SK-N-SH treated with all-trans-retinoic acid at 6 μM for 48 hours (cell line): ENCODE results near the gene PKP4.

Experiments
- ARNTL ChIP-seq: fragments of 450-650 bp; formaldehyde crosslinking; IDR thresholded peaks from 2 replicates; pipeline ENCODE4 v1.5.0; 2020; ENCODE audit warnings: low read depth, mild to moderate bottlenecking, moderate library complexity, borderline replicate concordance
- CREB5 ChIP-seq: fragments of 250-450 bp; sonication (Bioruptor Pico); IDR thresholded peaks from 2 replicates; pipeline ENCODE4 v1.5.1; 2020; ENCODE audit warnings: low read depth, mild to moderate bottlenecking, moderate library complexity
- ISL1 ChIP-seq: fragments of 250-450 bp; sonication (Bioruptor Pico); IDR thresholded peaks from 2 replicates; pipeline ENCODE4 v2.1.2; 2022; ENCODE audit warnings: mild to moderate bottlenecking, moderate library complexity
- RARB ChIP-seq: fragments of 250-450 bp; sonication (Bioruptor Pico); IDR thresholded peaks from 2 replicates; pipeline ENCODE4 v1.8.0; 2021; ENCODE audit warnings: mild to moderate bottlenecking, moderate library complexity
- ZFP3 ChIP-seq: fragments of 250-450 bp; sonication (Bioruptor Pico); IDR thresholded peaks from 2 replicates; pipeline ENCODE4 v1.5.0; 2020; ENCODE audit warnings: mild to moderate bottlenecking, moderate library complexity
- ZNF70 ChIP-seq: fragments of 450-650 bp; formaldehyde crosslinking; IDR thresholded peaks from 2 replicates; pipeline ENCODE4 v1.5.0; 2020; ENCODE audit warnings: mild to moderate bottlenecking, moderate library complexity
- TF ChIP-seq, protein P1 (sequence below): fragments of 250-450 bp; sonication (Bioruptor Pico); IDR thresholded peaks from 2 replicates; pipeline ENCODE4 v1.8.0; 2020; ENCODE audit warnings: mild to moderate bottlenecking, moderate library complexity, borderline replicate concordance

DNA sequence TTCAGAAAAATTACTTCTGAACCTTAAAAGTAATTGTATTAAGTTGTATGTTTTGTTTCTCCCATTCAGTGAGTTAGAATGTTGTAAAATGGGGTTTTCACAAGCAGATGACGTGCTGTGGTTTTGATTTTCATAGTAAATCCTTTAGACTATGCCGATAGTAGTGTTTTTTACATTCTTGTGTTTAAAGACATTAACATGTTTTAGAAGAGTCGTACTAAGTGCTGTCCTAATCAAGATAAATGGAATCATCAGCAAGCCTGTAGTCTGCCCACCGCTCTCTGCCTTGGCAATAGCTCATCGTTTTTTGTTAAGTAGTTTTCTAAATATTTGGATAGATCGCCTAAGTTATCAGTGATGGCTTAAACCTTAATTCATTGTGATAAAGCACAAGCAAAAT lies 21.5 kb downstream of the PKP4 start:
- TF ChIP-seq, protein P1, sequence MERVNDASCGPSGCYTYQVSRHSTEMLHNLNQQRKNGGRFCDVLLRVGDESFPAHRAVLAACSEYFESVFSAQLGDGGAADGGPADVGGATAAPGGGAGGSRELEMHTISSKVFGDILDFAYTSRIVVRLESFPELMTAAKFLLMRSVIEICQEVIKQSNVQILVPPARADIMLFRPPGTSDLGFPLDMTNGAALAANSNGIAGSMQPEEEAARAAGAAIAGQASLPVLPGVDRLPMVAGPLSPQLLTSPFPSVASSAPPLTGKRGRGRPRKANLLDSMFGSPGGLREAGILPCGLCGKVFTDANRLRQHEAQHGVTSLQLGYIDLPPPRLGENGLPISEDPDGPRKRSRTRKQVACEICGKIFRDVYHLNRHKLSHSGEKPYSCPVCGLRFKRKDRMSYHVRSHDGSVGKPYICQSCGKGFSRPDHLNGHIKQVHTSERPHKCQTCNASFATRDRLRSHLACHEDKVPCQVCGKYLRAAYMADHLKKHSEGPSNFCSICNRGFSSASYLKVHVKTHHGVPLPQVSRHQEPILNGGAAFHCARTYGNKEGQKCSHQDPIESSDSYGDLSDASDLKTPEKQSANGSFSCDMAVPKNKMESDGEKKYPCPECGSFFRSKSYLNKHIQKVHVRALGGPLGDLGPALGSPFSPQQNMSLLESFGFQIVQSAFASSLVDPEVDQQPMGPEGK (CRISPR knock-in tag): no peak
- peak; percentile 88 for TF ChIP-seq ISL1 (CRISPR knock-in tag)
- no peak for TF ChIP-seq ZFP3
- no peak for TF ChIP-seq CREB5 (CRISPR knock-in tag)
- TF ChIP-seq ZNF70 (CRISPR knock-in tag): no peak
- TF ChIP-seq ARNTL (CRISPR knock-in tag): no peak
- no peak for TF ChIP-seq RARB (CRISPR knock-in tag)
